Neural progenitor cell (in vitro differentiated cells): ENCODE measurements around the gene CBLC. TPM values are rescaled to one million over a fixed set of nuclear protein-coding genes. Genes with fewer than 3 reads are reported as not detected.
A peak's percentile ranks its signal among the peaks of the same experiment; 100 is the strongest.

ENCODE experiments used
- DNase-seq: peaks from one replicate; pipeline ENCODE4 v3.0.0-alpha.2; 2016; ENCODE audit warnings: low spot score
- H2AFZ ChIP-seq: fragments of 200-600 bp; sonication (generic); replicated peaks from 2 replicates; pipeline ENCODE4 v1.6.1; 2016; ENCODE audit warnings: antibody characterized with exemption
- H3F3A ChIP-seq: fragments of 200-600 bp; sonication (generic); 2 replicates; pipeline ENCODE4 v1.6.1; 2016; ENCODE audit warnings: antibody characterized with exemption, low read depth
- H3K27ac ChIP-seq: fragments of 200-600 bp; sonication (generic); 2 replicates; pipeline ENCODE4 v1.5.1; 2016; ENCODE audit warnings: mild to moderate bottlenecking
- H3K27me3 ChIP-seq: fragments of 200-600 bp; sonication (generic); 2 replicates; pipeline ENCODE4 v1.6.1; 2016; ENCODE audit warnings: mild to moderate bottlenecking, moderate library complexity
- H3K36me3 ChIP-seq: fragments of 200-600 bp; sonication (generic); 2 replicates; pipeline ENCODE4 v1.5.1; 2016
- H3K4me1 ChIP-seq: fragments of 200-600 bp; sonication (generic); 2 replicates; pipeline ENCODE4 v1.6.1; 2016; ENCODE audit warnings: mixed run types
- H3K4me2 ChIP-seq: fragments of 200-600 bp; sonication (generic); 2 replicates; pipeline ENCODE4 v1.6.1; 2016
- H3K4me3 ChIP-seq: fragments of 200-600 bp; sonication (generic); 2 replicates; pipeline ENCODE4 v1.5.1; 2016
- H3K79me2 ChIP-seq: fragments of 200-600 bp; sonication (generic); 2 replicates; pipeline ENCODE4 v1.6.1; 2016; ENCODE audit warnings: low read depth
- H3K9ac ChIP-seq: fragments of 200-600 bp; sonication (generic); 2 replicates; pipeline ENCODE4 v1.6.1; 2016
- H3K9me3 ChIP-seq: fragments of 200-600 bp; sonication (generic); 2 replicates; pipeline ENCODE4 v1.5.1; 2016; ENCODE audit warnings: low read depth
- H4K20me1 ChIP-seq: fragments of 200-600 bp; sonication (generic); 2 replicates; pipeline ENCODE4 v1.6.1; 2016; ENCODE audit warnings: low read depth
- H3K27ac Mint-ChIP-seq: 3 replicates; pipeline ENCODE4 v1.8.0; 2021; ENCODE audit warnings: mixed read lengths
- H3K27me3 Mint-ChIP-seq: 2 replicates; pipeline ENCODE4 v1.8.0; 2022; ENCODE audit warnings: low read depth, mild to moderate bottlenecking, inconsistent platforms, moderate library complexity, mixed read lengths; ENCODE audit not compliant: insufficient read depth
- H3K36me3 Mint-ChIP-seq: 3 replicates; pipeline ENCODE4 v1.8.0; 2021; ENCODE audit warnings: mixed read lengths
- H3K4me1 Mint-ChIP-seq: 3 replicates; pipeline ENCODE4 v1.8.0; 2021; ENCODE audit warnings: mixed read lengths
- H3K4me3 Mint-ChIP-seq: 3 replicates; pipeline ENCODE4 v1.8.0; 2021; ENCODE audit warnings: mild to moderate bottlenecking, moderate library complexity, mixed read lengths
- H3K9me3 Mint-ChIP-seq: 3 replicates; pipeline ENCODE4 v1.8.0; 2020; ENCODE audit warnings: mixed read lengths
- EZH2 ChIP-seq: fragments of 200-600 bp; sonication (generic); IDR thresholded peaks from 2 replicates; pipeline ENCODE4 v1.6.1; 2017; ENCODE audit warnings: antibody characterized with exemption, mild to moderate bottlenecking, moderate library complexity
- EZH2phosphoT487 ChIP-seq: fragments of 200-600 bp; sonication (generic); IDR thresholded peaks from 2 replicates; pipeline ENCODE4 v1.6.1; 2017; ENCODE audit warnings: antibody characterized with exemption
- total RNA-seq: library from RNA; depleted of rRNA; stranded (reverse); fragments of >200 nt; gene quantifications from 2 replicates; pipeline ENCODE4 v1.2.3, GENCODE V29; 2015; ENCODE audit warnings: low replicate concordance
- TF ChIP-seq, protein P1 (sequence below): fragments of 200-600 bp; sonication (generic); IDR thresholded peaks from 2 replicates; pipeline ENCODE4 v1.5.1; 2017; ENCODE audit warnings: antibody characterized with exemption, mild to moderate bottlenecking

Gene CBLC
- total RNA-seq, 1 donor from 2014 or later = 1.5 TPM

DNA sequence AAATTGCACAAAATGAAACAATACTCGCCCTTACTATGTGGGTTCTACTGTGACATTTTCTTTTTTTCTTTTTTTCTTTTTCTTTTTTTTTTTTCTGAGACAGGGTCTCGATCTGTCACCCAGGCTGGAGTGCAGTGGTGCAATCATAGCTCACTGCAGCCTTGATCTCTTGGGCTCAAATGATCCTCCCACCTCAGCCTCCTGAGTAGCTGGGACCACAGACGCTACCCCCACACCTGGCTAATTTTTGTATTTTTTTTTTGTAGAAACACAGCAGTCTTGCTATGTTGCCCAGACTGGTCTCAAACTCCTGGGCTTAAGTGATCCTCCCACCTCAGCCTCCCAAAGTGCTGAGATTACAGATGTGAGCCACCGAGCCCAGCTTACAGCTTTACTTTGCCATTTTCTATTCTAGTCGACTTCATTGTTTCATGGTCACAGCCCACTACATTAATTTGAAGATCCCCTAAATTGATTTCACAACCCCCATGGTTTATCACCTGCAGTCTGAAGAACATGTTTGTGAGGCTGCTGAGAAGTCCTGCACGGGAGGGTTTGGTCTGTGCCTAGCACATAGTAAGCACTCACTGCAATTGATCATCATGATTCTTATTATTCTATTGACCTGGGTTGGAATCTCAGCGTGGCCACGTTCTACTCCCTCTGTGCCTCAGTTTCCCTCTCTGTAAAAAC lies 25.4 kb upstream of the CBLC start:
- Mint-ChIP-seq H3K36me3 (no peaks in the 10 kb centered on the region), H3K9me3 (no peaks in the 10 kb centered on the region), H3K4me1 (peaks cover 27% of the 10 kb centered on the region), H3K4me3 (peak overlapping the region; percentile 68), H3K27me3 (peaks cover 68% of the 10 kb centered on the region), H3K27ac (no peak overlapping the region)
- Histone ChIP-seq H3K4me2 (no peak overlapping the region), H3K9ac (no peak overlapping the region), H3K9me3 (no peaks in the 10 kb centered on the region), H4K20me1 (peaks cover 35% of the 10 kb centered on the region), H3K4me3 (no peak overlapping the region), H3K4me1 (peaks cover 14% of the 10 kb centered on the region), H3F3A (peaks cover 15% of the 10 kb centered on the region), H3K79me2 (no peaks in the 10 kb centered on the region), H3K27me3 (peaks cover 100% of the 10 kb centered on the region), H3K27ac (no peak overlapping the region), H3K36me3 (no peaks in the 10 kb centered on the region), H2AFZ (no peak overlapping the region)
- no peak for DNase-seq
- TF ChIP-seq EZH2phosphoT487 (no peak), EZH2 (no peak)
- TF ChIP-seq, protein P1, sequence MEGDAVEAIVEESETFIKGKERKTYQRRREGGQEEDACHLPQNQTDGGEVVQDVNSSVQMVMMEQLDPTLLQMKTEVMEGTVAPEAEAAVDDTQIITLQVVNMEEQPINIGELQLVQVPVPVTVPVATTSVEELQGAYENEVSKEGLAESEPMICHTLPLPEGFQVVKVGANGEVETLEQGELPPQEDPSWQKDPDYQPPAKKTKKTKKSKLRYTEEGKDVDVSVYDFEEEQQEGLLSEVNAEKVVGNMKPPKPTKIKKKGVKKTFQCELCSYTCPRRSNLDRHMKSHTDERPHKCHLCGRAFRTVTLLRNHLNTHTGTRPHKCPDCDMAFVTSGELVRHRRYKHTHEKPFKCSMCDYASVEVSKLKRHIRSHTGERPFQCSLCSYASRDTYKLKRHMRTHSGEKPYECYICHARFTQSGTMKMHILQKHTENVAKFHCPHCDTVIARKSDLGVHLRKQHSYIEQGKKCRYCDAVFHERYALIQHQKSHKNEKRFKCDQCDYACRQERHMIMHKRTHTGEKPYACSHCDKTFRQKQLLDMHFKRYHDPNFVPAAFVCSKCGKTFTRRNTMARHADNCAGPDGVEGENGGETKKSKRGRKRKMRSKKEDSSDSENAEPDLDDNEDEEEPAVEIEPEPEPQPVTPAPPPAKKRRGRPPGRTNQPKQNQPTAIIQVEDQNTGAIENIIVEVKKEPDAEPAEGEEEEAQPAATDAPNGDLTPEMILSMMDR = no peak

DNA sequence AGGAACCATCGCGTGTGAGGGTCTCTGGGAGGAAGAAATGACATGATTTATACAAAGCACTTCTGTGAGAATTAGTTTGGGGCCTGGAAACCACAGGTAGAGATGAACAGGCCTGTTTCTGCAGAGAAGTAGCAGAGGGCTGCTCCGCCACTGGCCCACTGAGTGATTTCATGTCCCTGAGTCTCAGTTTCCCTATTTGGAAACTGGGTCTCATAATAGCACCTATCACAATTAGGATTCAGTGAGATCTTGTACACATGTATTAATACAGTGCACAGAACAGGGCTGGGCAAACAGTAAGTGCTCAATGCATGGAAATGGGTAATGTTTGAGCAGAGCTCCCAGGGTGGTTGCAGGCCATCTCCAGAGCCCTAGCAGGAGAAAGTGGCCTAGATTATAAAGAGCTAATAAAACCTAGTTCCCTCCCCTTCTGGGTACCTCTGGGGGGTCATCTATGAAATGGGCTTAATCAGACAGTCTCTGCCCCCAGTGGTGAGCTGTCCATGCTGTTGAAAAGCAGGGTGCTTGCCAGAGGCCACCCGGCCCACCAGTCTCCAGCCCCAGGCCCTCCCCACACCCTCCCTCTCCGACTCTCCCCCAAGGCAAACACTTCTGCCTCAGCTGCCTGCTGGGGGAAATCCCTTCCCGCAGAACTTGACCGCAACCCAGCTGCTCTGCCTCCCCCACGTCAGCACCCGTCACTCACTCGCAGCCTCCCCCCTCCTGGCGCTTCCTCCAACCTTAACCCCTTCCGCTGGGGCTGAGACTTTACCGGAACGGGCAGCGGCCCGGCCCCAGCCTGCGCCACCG lies 24.7 kb upstream of the CBLC start:
- Histone ChIP-seq H3K79me2 (no peaks in the 10 kb centered on the region), H2AFZ (no peak overlapping the region), H3K27ac (no peak overlapping the region), H3K9ac (no peak overlapping the region), H3K36me3 (no peaks in the 10 kb centered on the region), H3K4me3 (peak overlapping the region; percentile 13), H3K9me3 (no peaks in the 10 kb centered on the region), H3K4me1 (peaks cover 21% of the 10 kb centered on the region), H3K4me2 (peak overlapping the region; percentile 73), H3F3A (peaks cover 16% of the 10 kb centered on the region), H4K20me1 (peaks cover 40% of the 10 kb centered on the region), H3K27me3 (peaks cover 100% of the 10 kb centered on the region)
- Mint-ChIP-seq H3K27ac (no peak overlapping the region), H3K4me1 (peaks cover 27% of the 10 kb centered on the region), H3K4me3 (peak overlapping the region; percentile 74), H3K27me3 (peaks cover 67% of the 10 kb centered on the region), H3K36me3 (no peaks in the 10 kb centered on the region), H3K9me3 (no peaks in the 10 kb centered on the region)
- DNase-seq = peak; percentile 41
- TF ChIP-seq EZH2 (peak; percentile 77), EZH2phosphoT487 (peak; percentile 70)
- TF ChIP-seq, protein P1 = no peak

DNA sequence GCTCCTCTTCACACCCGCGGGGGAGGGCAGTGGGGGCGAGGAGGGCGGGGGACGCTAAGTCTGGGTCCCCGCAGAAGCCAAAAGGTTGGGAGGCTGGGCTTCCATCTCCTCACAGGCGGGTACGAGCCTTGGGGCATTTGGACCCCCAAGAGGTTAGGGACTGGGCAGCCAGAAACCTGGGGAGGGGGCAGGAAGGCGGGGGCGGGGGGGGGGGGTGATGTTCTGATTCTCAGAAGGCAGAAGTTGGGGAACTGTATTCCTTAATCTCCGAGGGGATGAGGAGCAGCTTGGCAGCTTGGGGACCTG lies 24.1 kb upstream of the CBLC start:
- no peaks in the 10 kb centered on the region for H3K9me3 ChIP-seq
- H3K4me3 Mint-ChIP-seq = peak overlapping the region; percentile 78
- H3K27ac ChIP-seq = no peak overlapping the region
- H3K9me3 Mint-ChIP-seq = no peaks in the 10 kb centered on the region
- H4K20me1 ChIP-seq = peaks cover 40% of the 10 kb centered on the region
- H3K36me3 Mint-ChIP-seq = no peaks in the 10 kb centered on the region
- peaks cover 20% of the 10 kb centered on the region for H3F3A ChIP-seq
- H3K79me2 ChIP-seq = no peaks in the 10 kb centered on the region
- peaks cover 100% of the 10 kb centered on the region for H3K27me3 ChIP-seq
- no peak overlapping the region for H3K9ac ChIP-seq
- H3K36me3 ChIP-seq = no peaks in the 10 kb centered on the region
- peak overlapping the region; percentile 73 for H3K4me2 ChIP-seq
- TF ChIP-seq, protein P1 = no peak
- TF ChIP-seq EZH2phosphoT487 (no peak), EZH2 (no peak)
- H3K27me3 Mint-ChIP-seq = peaks cover 66% of the 10 kb centered on the region
- no peak overlapping the region for H3K27ac Mint-ChIP-seq
- peaks cover 21% of the 10 kb centered on the region for H3K4me1 ChIP-seq
- peaks cover 28% of the 10 kb centered on the region for H3K4me1 Mint-ChIP-seq
- no peak for DNase-seq
- no peak overlapping the region for H2AFZ ChIP-seq
- peak overlapping the region; percentile 40 for H3K4me3 ChIP-seq
